Vagina (tissue), 2 donors: ENCODE results near the gene SCUBE1.

Experiments
- CTCF ChIP-seq, 3 experiments: fragments of 450-650 bp in 2 of 3; fragments of 200-600 bp in 1 of 3; sonication (generic) in 1 of 3; IDR thresholded peaks; one replicate each; pipeline ENCODE4 v1.5.1; 2017 to 2019; ENCODE audit warnings: antibody characterized with exemption in 3 of 3, mild to moderate bottlenecking in 2 of 3, moderate library complexity in 2 of 3
- POLR2A ChIP-seq, 2 donors: fragments of 450-650 bp; IDR thresholded peaks; one replicate each; pipeline ENCODE4 v1.6.1; 2017; ENCODE audit warnings: antibody characterized with exemption in 2 of 2, mild to moderate bottlenecking in 2 of 2, moderate library complexity in 2 of 2

GRCh38 chr22:43162412-43163150 is 180.6 kb downstream of the SCUBE1 start:
- TF ChIP-seq CTCF (IDR thresholded peaks at IDR 0.05) (no peak), POLR2A (IDR thresholded peaks at IDR 0.05) (no peak)
